Daoy (cell line): ENCODE results near the gene TMIE. TPM values are rescaled to one million over a fixed set of nuclear protein-coding genes. Genes with fewer than 3 reads are reported as not detected.

Experiments
- DNase-seq: peaks from one replicate; pipeline ENCODE4 v3.0.0-alpha.2; 2015; ENCODE audit warnings: low read depth
- total RNA-seq: library from RNA; depleted of rRNA; stranded (reverse); fragments of >200 nt; shearing (Covaris generic); gene quantifications from 2 replicates; pipeline ENCODE4 v1.2.3, GENCODE V29; 2014; rRNA removed

TMIE gene
- total RNA-seq, result not detected in 2 replicates

- DNase-seq, result no peak
Observed at GRCh38 chr3:46701181-46701939, at the start of gene TMIE. TSS of gene TMIE (plus strand) at chr3:46701392. CDS start at chr3:46701488, 96 bp downstream.

- DNase-seq, result no peak
Observed at GRCh38 chr3:46655271-46655670, 45.9 kb upstream of the TMIE start.

- DNase-seq, result no peak
Observed at GRCh38 chr3:46656778-46657556, 44.2 kb upstream of the TMIE start.

- peak; percentile 15 for DNase-seq
Observed at GRCh38 chr3:46659285-46659684, 41.9 kb upstream of the TMIE start.

- no peak for DNase-seq
Observed at GRCh38 chr3:46660003-46660402, 41.2 kb upstream of the TMIE start.

GRCh38 chr3:46660543-46661523 lies 40.4 kb upstream of the TMIE start:
- DNase-seq, result no peak

- DNase-seq, result no peak
Observed at GRCh38 chr3:46661776-46662766, 39.1 kb upstream of the TMIE start.

- no peak for DNase-seq
Observed at GRCh38 chr3:46662771-46663551, 38.2 kb upstream of the TMIE start.

GRCh38 chr3:46663591-46664135 lies 37.5 kb upstream of the TMIE start:
- peak; percentile 11 for DNase-seq

GRCh38 chr3:46664188-46664970 lies 36.8 kb upstream of the TMIE start:
- DNase-seq, result no peak

GRCh38 chr3:46664971-46665762 lies 36.0 kb upstream of the TMIE start:
- no peak for DNase-seq

GRCh38 chr3:46665763-46666452 lies 35.3 kb upstream of the TMIE start:
- DNase-seq, result no peak

GRCh38 chr3:46666453-46666845 lies 34.7 kb upstream of the TMIE start:
- no peak for DNase-seq

- DNase-seq, result no peak
Observed at GRCh38 chr3:46667061-46667621, 34.1 kb upstream of the TMIE start.

GRCh38 chr3:46667657-46668056 lies 33.5 kb upstream of the TMIE start:
- DNase-seq, result no peak

- no peak for DNase-seq
Observed at GRCh38 chr3:46668116-46668515, 33.1 kb upstream of the TMIE start.

GRCh38 chr3:46668591-46668990 lies 32.6 kb upstream of the TMIE start:
- no peak for DNase-seq
